Thymus (tissue), 14 donors: ENCODE measurements around the gene FGF19. TPM values are rescaled to one million over a fixed set of nuclear protein-coding genes. Genes with fewer than 3 reads are reported as not detected.

ENCODE experiments used
- DNase-seq, 9 donors: peaks; one replicate each; pipeline ENCODE4 v3.0.0-alpha.2; 2013; ENCODE audit warnings: low spot score in 9 of 9, low read depth in 6 of 9, missing footprints in 1 of 9
- H3K27ac ChIP-seq, 2 donors: one replicate each; pipeline ENCODE4 v1.5.1; 2013; ENCODE audit warnings: control low read depth in 1 of 2, low read depth in 1 of 2, low read length in 1 of 2, mild to moderate bottlenecking in 1 of 2, moderate library complexity in 1 of 2
- H3K27me3 ChIP-seq, 2 donors: one replicate each; pipeline ENCODE4 v1.5.1; 2013; ENCODE audit warnings: low read length in 1 of 2; ENCODE audit not compliant: control insufficient read depth in 2 of 2, insufficient read depth in 1 of 2
- H3K36me3 ChIP-seq, 2 donors: one replicate each; pipeline ENCODE4 v1.5.1; 2013; ENCODE audit warnings: low read length in 1 of 2, mild to moderate bottlenecking in 1 of 2, moderate library complexity in 1 of 2; ENCODE audit not compliant: control insufficient read depth in 2 of 2, insufficient read depth in 2 of 2
- H3K4me1 ChIP-seq, 2 donors: one replicate each; pipeline ENCODE4 v1.5.1; 2013; ENCODE audit warnings: low read length in 2 of 2; ENCODE audit not compliant: control insufficient read depth in 2 of 2, insufficient read depth in 2 of 2
- H3K4me3 ChIP-seq, 2 donors: one replicate each; pipeline ENCODE4 v1.5.1; 2013; ENCODE audit warnings: low read length in 2 of 2, control low read depth in 1 of 2, mild to moderate bottlenecking in 1 of 2
- H3K9me3 ChIP-seq, 2 donors: one replicate each; pipeline ENCODE4 v1.5.1; 2013; ENCODE audit warnings: low read length in 1 of 2, mild to moderate bottlenecking in 1 of 2; ENCODE audit not compliant: control insufficient read depth in 2 of 2, insufficient read depth in 1 of 2
- WGBS: extraction: QIAGEN DNeasy Blood & Tissue Kit; methylation state at CpG from one replicate; pipeline ENCODE4 v1.1.7; 2013; 5-methylcytosine and 5-hydroxymethylcytosine counted together
- long read RNA-seq, 10 donors: transcript quantifications; one replicate each; lab custom pipeline, GENCODE V29; 2026
- polyA plus RNA-seq: library from polyadenylated mRNA; stranded (reverse); fragments of 200-250 nt; gene quantifications from one replicate; pipeline ENCODE4 v1.2.3, GENCODE V29; 2013
- total RNA-seq: library from RNA; stranded (reverse); fragments of 120-200 nt; gene quantifications from one replicate; pipeline ENCODE4 v1.2.4, GENCODE V29; 2013
- donor health status: healthy.

The FGF19 gene
- total RNA-seq, result 0.09 TPM
- polyA plus RNA-seq, result 0.34 TPM
- long read RNA-seq, donor 1, result 0 reads
- long read RNA-seq, donor 2, result 0 reads
- long read RNA-seq, donor 3, result 0 reads
- long read RNA-seq, donor 4, result 0 reads
- long read RNA-seq, donor 5, result 0 reads
- long read RNA-seq, donor 6, result 0 reads
- long read RNA-seq, donor 7, result 0 reads
- long read RNA-seq, donor 8, result 0 reads
- long read RNA-seq, donor 9, result 0 reads
- long read RNA-seq, donor 10, result 0 reads

GRCh38 chr11:69703768-69704507 is at the start of gene FGF19:
TSS of gene FGF19 (minus strand) at chr11:69704022. CDS start at chr11:69703876, 146 bp downstream.
- WGBS, result 4% methylated on average over 67 of the region's 67 CpGs
- DNase-seq, result no peak
- H3K9me3 ChIP-seq, result peaks cover 0 to 2% of the 10 kb centered on the region in 2 donors
- peaks cover 76 to 90% of the 10 kb centered on the region in 2 donors for H3K27me3 ChIP-seq
- H3K4me1 ChIP-seq, result peaks cover 0 to 5% of the 10 kb centered on the region in 2 donors
- no peaks in the 10 kb centered on the region for H3K36me3 ChIP-seq
- no peak within 1 kb of the TSS for H3K4me3 ChIP-seq
- H3K27ac ChIP-seq, result no peak within 1 kb of the TSS

GRCh38 chr11:69752890-69753289 is 49.1 kb upstream of the FGF19 start:
- H3K27ac ChIP-seq, result no peak overlapping the region
- H3K36me3 ChIP-seq, result no peaks in the 10 kb centered on the region
- 19% methylated on average over 4 of the region's 4 CpGs for WGBS
- no peak overlapping the region for H3K4me3 ChIP-seq
- no peak for DNase-seq
- no peaks in the 10 kb centered on the region for H3K4me1 ChIP-seq
- H3K27me3 ChIP-seq, result peaks cover 2 to 16% of the 10 kb centered on the region in 2 donors
- no peaks in the 10 kb centered on the region for H3K9me3 ChIP-seq

- peaks cover 2 to 24% of the 10 kb centered on the region in 2 donors for H3K27me3 ChIP-seq
Measured at GRCh38 chr11:69750875-69751597, 47.2 kb upstream of the FGF19 start.

GRCh38 chr11:69750108-69750850 is 46.5 kb upstream of the FGF19 start:
- H3K27ac ChIP-seq, result no peak overlapping the region
- no peaks in the 10 kb centered on the region for H3K36me3 ChIP-seq
- no peak overlapping the region for H3K4me3 ChIP-seq
- H3K4me1 ChIP-seq, result no peaks in the 10 kb centered on the region
- 74% methylated on average over 11 of the region's 11 CpGs for WGBS
- H3K9me3 ChIP-seq, result no peaks in the 10 kb centered on the region
- H3K27me3 ChIP-seq, result peaks cover 2 to 27% of the 10 kb centered on the region in 2 donors
- no peak for DNase-seq

More at GRCh38 chr11:69750875-69751597, 47.2 kb upstream of the FGF19 start:
- 80% methylated on average over 11 of the region's 11 CpGs for WGBS
- Histone ChIP-seq H3K4me1 (no peaks in the 10 kb centered on the region), H3K4me3 (no peak overlapping the region), H3K27ac (no peak overlapping the region), H3K9me3 (no peaks in the 10 kb centered on the region), H3K36me3 (no peaks in the 10 kb centered on the region)
- no peak for DNase-seq

- 91% methylated on average over 11 of the region's 11 CpGs for WGBS
- no peak overlapping the region for H3K4me3 ChIP-seq
- no peak for DNase-seq
- H3K4me1 ChIP-seq, result no peaks in the 10 kb centered on the region
- H3K27me3 ChIP-seq, result peaks cover 2 to 24% of the 10 kb centered on the region in 2 donors
- no peak overlapping the region for H3K27ac ChIP-seq
- H3K9me3 ChIP-seq, result no peaks in the 10 kb centered on the region
- no peaks in the 10 kb centered on the region for H3K36me3 ChIP-seq
Measured at GRCh38 chr11:69748637-69749036, 44.8 kb upstream of the FGF19 start.

GRCh38 chr11:69746752-69747742 is 43.2 kb upstream of the FGF19 start:
- Histone ChIP-seq H3K27me3 (peaks cover 0 to 25% of the 10 kb centered on the region in 2 donors), H3K4me3 (no peak overlapping the region), H3K36me3 (no peaks in the 10 kb centered on the region), H3K9me3 (no peaks in the 10 kb centered on the region), H3K27ac (no peak overlapping the region), H3K4me1 (no peaks in the 10 kb centered on the region)
- 79% methylated on average over 29 of the region's 29 CpGs for WGBS
- DNase-seq, result no peak

- H3K4me3 ChIP-seq, result no peak overlapping the region
- DNase-seq, result no peak
- no peaks in the 10 kb centered on the region for H3K4me1 ChIP-seq
- WGBS, result 90% methylated on average over 8 of the region's 8 CpGs
- H3K36me3 ChIP-seq, result no peaks in the 10 kb centered on the region
- no peaks in the 10 kb centered on the region for H3K9me3 ChIP-seq
- peaks cover 0 to 24% of the 10 kb centered on the region in 2 donors for H3K27me3 ChIP-seq
- no peak overlapping the region for H3K27ac ChIP-seq
Measured at GRCh38 chr11:69746140-69746539, 42.3 kb upstream of the FGF19 start.

- Histone ChIP-seq H3K27ac (no peak overlapping the region), H3K36me3 (no peaks in the 10 kb centered on the region), H3K9me3 (no peaks in the 10 kb centered on the region), H3K4me1 (no peaks in the 10 kb centered on the region), H3K27me3 (peaks cover 0 to 26% of the 10 kb centered on the region in 2 donors), H3K4me3 (no peak overlapping the region)
- no peak for DNase-seq
- WGBS, result 89% methylated on average over 10 of the region's 10 CpGs
Measured at GRCh38 chr11:69745201-69745600, 41.4 kb upstream of the FGF19 start.
